GM21447 (cell line): ENCODE measurements around the gene INPP4B.

Source experiments
- ATAC-seq: cut with Tn5 transposase; IDR thresholded peaks from one replicate; pipeline ENCODE4 v1.9.1; 2021; ENCODE audit not compliant: unreplicated experiment

Gene INPP4B

GRCh38 chr4:142393127-142393526, 453.0 kb downstream of the INPP4B start:
- no peak for ATAC-seq

GRCh38 chr4:142386856-142387255, 459.2 kb downstream of the INPP4B start:
- ATAC-seq = no peak

GRCh38 chr4:142386449-142386848, 459.7 kb downstream of the INPP4B start:
- no peak for ATAC-seq

- no peak for ATAC-seq
Observed at GRCh38 chr4:142383800-142384470, 462.2 kb downstream of the INPP4B start.

GRCh38 chr4:142383354-142383753, 462.7 kb downstream of the INPP4B start:
- no peak for ATAC-seq

GRCh38 chr4:142380052-142380602, 466.0 kb downstream of the INPP4B start:
- ATAC-seq = no peak

- ATAC-seq = no peak
Observed at GRCh38 chr4:142379277-142380051, 466.6 kb downstream of the INPP4B start.

- no peak for ATAC-seq
Observed at GRCh38 chr4:142378179-142378578, 467.9 kb downstream of the INPP4B start.

- ATAC-seq = no peak
Observed at GRCh38 chr4:142377342-142378091, 468.6 kb downstream of the INPP4B start.

- ATAC-seq = no peak
Observed at GRCh38 chr4:142376204-142376603, 469.9 kb downstream of the INPP4B start.

- ATAC-seq = no peak
Observed at GRCh38 chr4:142373610-142374009, 472.5 kb downstream of the INPP4B start.

- no peak for ATAC-seq
Observed at GRCh38 chr4:142372530-142373260, 473.4 kb downstream of the INPP4B start.

GRCh38 chr4:142369141-142369540, 477.0 kb downstream of the INPP4B start:
- ATAC-seq = no peak

- no peak for ATAC-seq
Observed at GRCh38 chr4:142367418-142368180, 478.5 kb downstream of the INPP4B start.

- no peak for ATAC-seq
Observed at GRCh38 chr4:142366769-142367181, 479.3 kb downstream of the INPP4B start.

- no peak for ATAC-seq
Observed at GRCh38 chr4:142365391-142365790, 480.7 kb downstream of the INPP4B start.

GRCh38 chr4:142363686-142364085, 482.4 kb downstream of the INPP4B start:
- ATAC-seq = no peak

- ATAC-seq = no peak
Observed at GRCh38 chr4:142361981-142362380, 484.1 kb downstream of the INPP4B start.

- no peak for ATAC-seq
Observed at GRCh38 chr4:142360657-142361056, 485.4 kb downstream of the INPP4B start.

GRCh38 chr4:142358656-142359055, 487.4 kb downstream of the INPP4B start:
- ATAC-seq = no peak
